PC-9 (cell line): Measurements from ENCODE around the gene SHISA5.

ENCODE experiments used
- CTCF ChIP-seq: fragments of 200-600 bp; sonication (generic); conservative IDR thresholded peaks from 2 replicates; pipeline ENCODE4 v1.6.1; 2017; ENCODE audit warnings: mixed run types, antibody characterized with exemption, mild to moderate bottlenecking, moderate library complexity
- EZH2 ChIP-seq: fragments of 200-600 bp; sonication (generic); IDR thresholded peaks from 2 replicates; pipeline ENCODE4 v1.8.0; 2017; ENCODE audit warnings: antibody characterized with exemption, low read depth

- no peak for TF ChIP-seq CTCF
- TF ChIP-seq EZH2, result no peak
These were observed 31.4 kb downstream of the SHISA5 start for GRCh38 chr3:48472673-48472922.
